AG10803 (cell line): ENCODE data around the gene XXYLT1.

Source experiments
- DNase-seq: peaks from one replicate; pipeline ENCODE4 v3.0.0; 2010; ENCODE audit warnings: low read depth
- H3K4me3 ChIP-seq: 2 replicates; pipeline ENCODE4 v1.5.1; 2011; ENCODE audit warnings: mild to moderate bottlenecking, low read length, control low read depth
- CTCF ChIP-seq: conservative IDR thresholded peaks from 2 replicates; pipeline ENCODE4 v1.5.1; 2011; ENCODE audit warnings: mild to moderate bottlenecking, low read length, control low read depth, inconsistent platforms

The XXYLT1 gene

GRCh38 chr3:195245531-195245951, 25.4 kb downstream of the XXYLT1 start:
- no peak for TF ChIP-seq CTCF
- no peak for DNase-seq
- no peak overlapping the region for H3K4me3 ChIP-seq

GRCh38 chr3:195241592-195242355, 29.2 kb downstream of the XXYLT1 start:
- no peak overlapping the region for H3K4me3 ChIP-seq
- TF ChIP-seq CTCF: no peak
- no peak for DNase-seq

GRCh38 chr3:195240939-195241338, 30.0 kb downstream of the XXYLT1 start:
- TF ChIP-seq CTCF: no peak
- DNase-seq: no peak
- no peak overlapping the region for H3K4me3 ChIP-seq

- H3K4me3 ChIP-seq: no peak overlapping the region
- DNase-seq: no peak
- no peak for TF ChIP-seq CTCF
Measured at GRCh38 chr3:195240171-195240701, 30.7 kb downstream of the XXYLT1 start.

GRCh38 chr3:195239121-195239520, 31.8 kb downstream of the XXYLT1 start:
- no peak overlapping the region for H3K4me3 ChIP-seq
- TF ChIP-seq CTCF: 0 out of 2 replicates have a peak, but pooled peaks have one; percentile 2
- DNase-seq: no peak

- H3K4me3 ChIP-seq: no peak overlapping the region
- TF ChIP-seq CTCF: no peak
- DNase-seq: peak; percentile 71
Measured at GRCh38 chr3:195238586-195239118, 32.3 kb downstream of the XXYLT1 start.

GRCh38 chr3:195238081-195238571, 32.8 kb downstream of the XXYLT1 start:
- DNase-seq: no peak
- TF ChIP-seq CTCF: 0 out of 2 replicates have a peak, but pooled peaks have one; percentile 6

More at GRCh38 chr3:195238081-195238571, 32.8 kb downstream of the XXYLT1 start:
- H3K4me3 ChIP-seq: no peak overlapping the region
